ENCODE measurements around the gene CBL.

Gene CBL

DNA sequence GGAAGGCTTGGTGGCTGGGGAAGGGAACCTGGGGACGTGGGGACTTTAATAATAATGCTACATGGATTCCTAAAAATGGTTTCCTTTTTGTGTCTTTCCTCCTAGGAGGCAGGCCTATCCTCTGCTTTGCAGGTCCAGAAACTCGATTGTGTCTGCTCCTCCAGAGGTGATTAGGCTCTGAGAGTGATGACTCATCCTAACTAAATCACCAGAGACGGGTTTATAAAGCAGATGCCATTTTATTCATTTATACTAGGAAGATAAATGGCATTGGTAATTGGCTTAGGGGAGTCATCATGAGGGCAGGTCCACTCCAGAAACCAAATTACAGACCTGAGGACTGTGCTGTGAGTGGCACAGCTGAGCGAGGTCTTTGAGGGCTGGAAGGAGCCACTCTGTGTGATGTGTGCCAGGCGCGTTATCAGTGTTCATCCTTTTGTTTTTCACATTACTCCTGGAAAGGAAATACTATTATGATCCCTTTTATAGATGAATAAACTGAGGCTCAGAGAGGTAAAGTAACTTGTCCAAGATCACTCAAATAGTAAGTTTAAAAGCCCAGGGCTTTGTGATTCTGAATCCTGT is 30.6 kb upstream of the CBL start:
- TF ChIP-seq NFIC (IDR thresholded peaks at IDR 0.05) (no peak), EP300 (IDR thresholded peaks at IDR 0.05; ENCODE audit: borderline replicate concordance) (no peak), FOXM1 (IDR thresholded peaks at IDR 0.05; ENCODE audit: borderline replicate concordance, low read depth) (no peak), RAD21 (IDR thresholded peaks at IDR 0.05; ENCODE audit: low read depth) (no peak), EGR1 (IDR thresholded peaks at IDR 0.05) (no peak), ZBTB7A (IDR thresholded peaks at IDR 0.05; ENCODE audit: low read depth) (no peak), TCF12 (IDR thresholded peaks at IDR 0.05; ENCODE audit: low read depth) (no peak)
- TF ChIP-seq, protein P1, sequence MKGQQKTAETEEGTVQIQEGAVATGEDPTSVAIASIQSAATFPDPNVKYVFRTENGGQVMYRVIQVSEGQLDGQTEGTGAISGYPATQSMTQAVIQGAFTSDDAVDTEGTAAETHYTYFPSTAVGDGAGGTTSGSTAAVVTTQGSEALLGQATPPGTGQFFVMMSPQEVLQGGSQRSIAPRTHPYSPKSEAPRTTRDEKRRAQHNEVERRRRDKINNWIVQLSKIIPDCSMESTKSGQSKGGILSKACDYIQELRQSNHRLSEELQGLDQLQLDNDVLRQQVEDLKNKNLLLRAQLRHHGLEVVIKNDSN (IDR thresholded peaks at IDR 0.05): no peak
- TF ChIP-seq, protein P2, sequence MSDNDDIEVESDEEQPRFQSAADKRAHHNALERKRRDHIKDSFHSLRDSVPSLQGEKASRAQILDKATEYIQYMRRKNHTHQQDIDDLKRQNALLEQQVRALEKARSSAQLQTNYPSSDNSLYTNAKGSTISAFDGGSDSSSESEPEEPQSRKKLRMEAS (IDR thresholded peaks at IDR 0.05): no peak
- TF ChIP-seq, protein P3, sequence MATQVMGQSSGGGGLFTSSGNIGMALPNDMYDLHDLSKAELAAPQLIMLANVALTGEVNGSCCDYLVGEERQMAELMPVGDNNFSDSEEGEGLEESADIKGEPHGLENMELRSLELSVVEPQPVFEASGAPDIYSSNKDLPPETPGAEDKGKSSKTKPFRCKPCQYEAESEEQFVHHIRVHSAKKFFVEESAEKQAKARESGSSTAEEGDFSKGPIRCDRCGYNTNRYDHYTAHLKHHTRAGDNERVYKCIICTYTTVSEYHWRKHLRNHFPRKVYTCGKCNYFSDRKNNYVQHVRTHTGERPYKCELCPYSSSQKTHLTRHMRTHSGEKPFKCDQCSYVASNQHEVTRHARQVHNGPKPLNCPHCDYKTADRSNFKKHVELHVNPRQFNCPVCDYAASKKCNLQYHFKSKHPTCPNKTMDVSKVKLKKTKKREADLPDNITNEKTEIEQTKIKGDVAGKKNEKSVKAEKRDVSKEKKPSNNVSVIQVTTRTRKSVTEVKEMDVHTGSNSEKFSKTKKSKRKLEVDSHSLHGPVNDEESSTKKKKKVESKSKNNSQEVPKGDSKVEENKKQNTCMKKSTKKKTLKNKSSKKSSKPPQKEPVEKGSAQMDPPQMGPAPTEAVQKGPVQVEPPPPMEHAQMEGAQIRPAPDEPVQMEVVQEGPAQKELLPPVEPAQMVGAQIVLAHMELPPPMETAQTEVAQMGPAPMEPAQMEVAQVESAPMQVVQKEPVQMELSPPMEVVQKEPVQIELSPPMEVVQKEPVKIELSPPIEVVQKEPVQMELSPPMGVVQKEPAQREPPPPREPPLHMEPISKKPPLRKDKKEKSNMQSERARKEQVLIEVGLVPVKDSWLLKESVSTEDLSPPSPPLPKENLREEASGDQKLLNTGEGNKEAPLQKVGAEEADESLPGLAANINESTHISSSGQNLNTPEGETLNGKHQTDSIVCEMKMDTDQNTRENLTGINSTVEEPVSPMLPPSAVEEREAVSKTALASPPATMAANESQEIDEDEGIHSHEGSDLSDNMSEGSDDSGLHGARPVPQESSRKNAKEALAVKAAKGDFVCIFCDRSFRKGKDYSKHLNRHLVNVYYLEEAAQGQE (IDR thresholded peaks at IDR 0.05; ENCODE audit: low read depth): no peak

DNA sequence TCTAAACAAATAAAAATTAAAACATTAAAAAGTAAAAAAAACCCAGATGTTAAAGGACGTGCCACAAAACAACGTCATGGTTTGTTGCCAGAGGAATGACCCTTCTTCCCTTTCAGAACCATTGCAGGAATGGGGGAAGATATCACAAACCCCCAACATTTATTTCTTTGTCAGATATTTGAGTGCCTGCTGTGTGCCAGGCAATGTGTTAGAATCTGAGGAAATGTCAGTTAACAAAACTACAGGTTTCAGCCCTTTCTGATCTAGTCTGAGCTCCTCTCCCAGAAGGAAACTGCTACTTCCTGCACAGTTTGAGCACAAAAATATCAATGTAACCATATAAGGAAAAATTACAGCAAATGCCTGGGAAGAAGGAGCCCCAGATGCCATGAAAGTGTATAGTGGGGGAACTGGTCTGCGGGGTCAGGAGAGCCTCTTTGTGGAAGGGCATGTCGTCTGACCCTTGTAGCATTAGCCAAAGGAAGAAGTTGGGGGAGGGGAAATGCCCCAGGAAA is 27.9 kb upstream of the CBL start:
- TF ChIP-seq RAD21 (IDR thresholded peaks at IDR 0.05; ENCODE audit: low read depth) (no peak), TCF12 (IDR thresholded peaks at IDR 0.05; ENCODE audit: low read depth) (no peak), ZBTB7A (IDR thresholded peaks at IDR 0.05; ENCODE audit: low read depth) (no peak), NFIC (IDR thresholded peaks at IDR 0.05) (no peak), CEBPB (IDR thresholded peaks at IDR 0.05) (no peak), YY1 (IDR thresholded peaks at IDR 0.05; ENCODE audit: low read depth) (no peak), CREB1 (IDR thresholded peaks at IDR 0.05; ENCODE audit: low read depth) (no peak), EGR1 (IDR thresholded peaks at IDR 0.05) (no peak), TEAD4 (IDR thresholded peaks at IDR 0.05) (no peak), TAF1 (IDR thresholded peaks at IDR 0.05; ENCODE audit: low read depth) (no peak), EP300 (IDR thresholded peaks at IDR 0.05; ENCODE audit: borderline replicate concordance) (no peak), FOXM1 (IDR thresholded peaks at IDR 0.05; ENCODE audit: borderline replicate concordance, low read depth) (no peak)
- TF ChIP-seq, protein P2 (IDR thresholded peaks at IDR 0.05): no peak
- TF ChIP-seq, protein P3 (IDR thresholded peaks at IDR 0.05; ENCODE audit: low read depth): no peak
- TF ChIP-seq, protein P1 (IDR thresholded peaks at IDR 0.05): no peak

DNA sequence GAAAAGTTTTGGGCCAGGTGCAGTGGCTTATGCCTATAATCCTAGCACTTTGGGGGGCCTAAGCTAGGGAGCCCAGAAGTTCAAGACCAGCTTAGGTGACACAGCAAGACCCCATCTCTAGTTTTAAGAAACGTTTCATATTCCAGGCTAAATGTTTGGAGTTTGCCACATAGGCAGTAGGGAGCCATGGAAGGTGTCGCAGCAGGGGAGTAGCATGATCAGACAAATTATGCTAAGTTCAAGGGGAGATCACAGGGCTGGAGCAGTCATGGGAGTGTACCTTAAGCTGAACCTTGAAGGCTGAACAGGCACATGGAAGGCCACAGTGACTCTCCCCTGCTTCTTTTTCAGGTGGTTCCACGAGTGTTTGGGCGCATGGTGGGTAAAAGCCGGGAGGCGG is 26.8 kb upstream of the CBL start:
- TF ChIP-seq TEAD4 (IDR thresholded peaks at IDR 0.05): no peak
- no peak for TF ChIP-seq FOXM1 (IDR thresholded peaks at IDR 0.05; ENCODE audit: borderline replicate concordance, low read depth)
- TF ChIP-seq YY1 (IDR thresholded peaks at IDR 0.05; ENCODE audit: low read depth): no peak
- TF ChIP-seq, protein P2 (IDR thresholded peaks at IDR 0.05): no peak
- TF ChIP-seq ZBTB7A (IDR thresholded peaks at IDR 0.05; ENCODE audit: low read depth): no peak
- TF ChIP-seq CEBPB (IDR thresholded peaks at IDR 0.05): no peak
- TF ChIP-seq NFIC (IDR thresholded peaks at IDR 0.05): no peak
- TF ChIP-seq, protein P1 (IDR thresholded peaks at IDR 0.05): no peak
- TF ChIP-seq CREB1 (IDR thresholded peaks at IDR 0.05; ENCODE audit: low read depth): no peak
- TF ChIP-seq RAD21 (IDR thresholded peaks at IDR 0.05; ENCODE audit: low read depth): no peak
- no peak for TF ChIP-seq TAF1 (IDR thresholded peaks at IDR 0.05; ENCODE audit: low read depth)
- TF ChIP-seq EGR1 (IDR thresholded peaks at IDR 0.05): no peak
- TF ChIP-seq EP300 (IDR thresholded peaks at IDR 0.05; ENCODE audit: borderline replicate concordance): no peak
- no peak for TF ChIP-seq TCF12 (IDR thresholded peaks at IDR 0.05; ENCODE audit: low read depth)
- TF ChIP-seq, protein P3 (IDR thresholded peaks at IDR 0.05; ENCODE audit: low read depth): no peak

All from Ishikawa (cell line).